Stimulated activated memory B cell treated with anti-CD40 and anti-IgM and Interleukin-4, amounts not matched to agents 10 μg/mL and 1 μg/mL and 100 μg/mL, for 72 hours (primary cell): ENCODE data around the gene COPS4.
"Not testable (repeated sequence)": the region's sequence is repeated elsewhere in the genome, so short reads cannot be mapped to it uniquely, and the experiment has no call there.

Experiments used
- ATAC-seq: fragments of 150-1000 bp; cut with Tn5 transposase; 2 replicates; pipeline ENCODE4 v1.10.0; 2021
- H3K27ac Mint-ChIP-seq: one replicate; pipeline ENCODE4 v1.8.0; 2022; ENCODE audit warnings: mild to moderate bottlenecking, mixed read lengths
- H3K27me3 Mint-ChIP-seq: one replicate; pipeline ENCODE4 v1.8.0; 2022; ENCODE audit warnings: mixed read lengths
- H3K36me3 Mint-ChIP-seq: one replicate; pipeline ENCODE4 v1.8.0; 2022; ENCODE audit warnings: mixed read lengths
- H3K4me1 Mint-ChIP-seq: one replicate; pipeline ENCODE4 v1.8.0; 2022; ENCODE audit warnings: mixed read lengths
- H3K4me3 Mint-ChIP-seq: one replicate; pipeline ENCODE4 v1.8.0; 2022; ENCODE audit warnings: mild to moderate bottlenecking, moderate library complexity, mixed read lengths
- H3K9me3 Mint-ChIP-seq: one replicate; pipeline ENCODE4 v1.8.0; 2022; ENCODE audit warnings: mixed read lengths

The COPS4 gene

DNA sequence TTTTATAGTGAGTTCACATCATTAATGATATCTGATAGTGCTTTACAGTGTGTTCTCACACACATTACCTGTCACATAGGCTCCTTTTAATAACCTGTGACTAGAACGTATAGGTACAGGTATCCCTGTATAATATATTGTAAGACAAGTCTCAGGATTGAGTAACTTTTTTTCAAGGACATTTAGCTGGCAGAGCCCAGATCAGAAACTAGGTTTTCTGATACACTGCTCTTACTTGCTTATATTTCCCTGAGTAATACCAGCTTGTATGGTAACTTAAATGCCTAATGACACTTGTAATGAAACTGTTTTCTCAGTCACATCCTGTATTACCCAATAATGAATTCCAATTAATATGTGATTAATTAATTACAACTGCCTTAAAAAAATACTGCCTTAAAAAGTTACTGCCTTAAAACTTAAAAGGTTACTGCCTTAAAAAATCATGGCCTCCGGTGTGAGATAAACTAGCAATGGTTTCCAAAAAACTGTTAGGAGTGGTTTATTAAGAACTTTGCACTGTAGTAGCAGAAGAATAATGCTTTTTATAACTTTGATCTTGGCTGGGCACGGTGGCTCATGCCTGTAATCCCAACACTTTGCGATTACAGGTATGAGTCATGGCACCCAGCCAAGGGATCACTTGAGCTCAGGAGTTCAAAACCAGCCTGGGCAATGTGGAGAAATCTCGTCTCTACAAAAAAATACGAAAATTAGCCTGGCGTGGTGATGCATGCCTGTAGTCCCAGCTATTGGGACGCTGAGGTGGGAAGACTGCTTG lies 11.9 kb downstream of the COPS4 start:
- Mint-ChIP-seq H3K27me3 (no peaks in the 10 kb centered on the region), H3K27ac (no peak overlapping the region), H3K9me3 (no peaks in the 10 kb centered on the region), H3K4me3 (no peak overlapping the region), H3K4me1 (no peaks in the 10 kb centered on the region), H3K36me3 (peaks cover 19% of the 10 kb centered on the region)
- no peak for ATAC-seq

DNA sequence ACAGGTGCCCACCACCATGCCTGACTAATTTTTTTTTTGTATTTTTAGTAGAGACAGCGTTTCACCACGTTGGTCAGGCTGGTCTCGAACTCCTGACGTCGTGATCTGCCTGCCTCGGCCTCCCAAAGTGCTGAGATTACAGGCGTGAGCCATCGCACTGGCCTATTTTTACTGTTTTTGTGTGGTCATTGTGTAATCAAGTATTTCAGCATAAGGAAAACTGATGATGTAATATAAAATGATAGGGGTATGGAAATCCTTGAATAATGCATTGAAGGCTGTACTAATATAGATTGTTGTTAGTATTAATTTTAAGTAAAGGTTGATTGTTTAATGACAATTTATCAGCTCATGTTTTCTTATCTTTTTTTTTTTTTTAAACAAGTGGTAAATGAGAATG lies 13.8 kb downstream of the COPS4 start:
- not testable (repeated sequence) for H3K9me3 Mint-ChIP-seq, ATAC-seq, H3K27me3 Mint-ChIP-seq, H3K4me1 Mint-ChIP-seq, H3K27ac Mint-ChIP-seq, H3K4me3 Mint-ChIP-seq
- H3K36me3 Mint-ChIP-seq, result peaks cover 34% of the 10 kb centered on the region

DNA sequence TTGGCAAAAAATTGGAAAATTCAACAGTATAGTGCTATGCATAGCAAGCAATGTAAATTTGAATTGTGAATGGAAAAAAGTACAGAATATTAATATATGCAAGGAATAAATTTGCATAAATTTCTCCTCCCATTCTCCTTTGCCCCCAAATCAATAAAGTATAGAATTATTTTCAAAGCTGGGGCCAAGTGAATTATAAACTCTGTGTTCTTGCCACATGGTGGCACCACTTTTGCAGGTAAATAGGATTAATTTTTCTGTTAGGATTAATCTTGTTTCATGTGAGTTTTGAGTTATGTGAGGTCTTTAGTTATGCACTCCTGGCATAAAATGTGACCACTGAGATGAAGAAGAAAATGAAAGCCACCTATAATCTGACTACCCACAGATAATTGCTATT lies 19.9 kb downstream of the COPS4 start:
- H3K4me1 Mint-ChIP-seq, result no peaks in the 10 kb centered on the region
- no peak for ATAC-seq
- no peaks in the 10 kb centered on the region for H3K9me3 Mint-ChIP-seq
- no peak overlapping the region for H3K27ac Mint-ChIP-seq
- H3K4me3 Mint-ChIP-seq, result no peak overlapping the region
- H3K27me3 Mint-ChIP-seq, result no peaks in the 10 kb centered on the region
- peaks cover 41% of the 10 kb centered on the region for H3K36me3 Mint-ChIP-seq

DNA sequence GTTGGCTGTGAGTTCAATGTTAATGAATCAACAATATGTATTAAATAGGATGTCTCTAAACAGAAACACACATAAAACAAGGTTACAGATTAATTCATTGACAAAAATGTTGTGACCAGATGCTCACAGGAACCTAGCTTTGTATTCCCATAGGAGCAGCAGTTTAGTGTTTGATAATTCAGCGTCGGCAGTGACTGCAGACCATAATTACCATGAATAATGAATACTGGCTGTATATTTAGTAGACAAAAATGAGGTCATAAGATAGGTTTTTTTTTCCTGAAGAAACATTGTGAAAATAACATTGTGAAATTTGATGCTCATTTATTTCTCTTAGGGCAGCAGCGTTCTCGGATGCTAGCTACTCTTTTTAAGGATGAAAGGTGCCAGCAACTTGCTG lies 27.8 kb downstream of the COPS4 start:
- Mint-ChIP-seq H3K4me1 (no peaks in the 10 kb centered on the region), H3K27me3 (no peaks in the 10 kb centered on the region), H3K9me3 (no peaks in the 10 kb centered on the region), H3K4me3 (no peak overlapping the region), H3K36me3 (peaks cover 44% of the 10 kb centered on the region), H3K27ac (no peak overlapping the region)
- ATAC-seq, result no peak

DNA sequence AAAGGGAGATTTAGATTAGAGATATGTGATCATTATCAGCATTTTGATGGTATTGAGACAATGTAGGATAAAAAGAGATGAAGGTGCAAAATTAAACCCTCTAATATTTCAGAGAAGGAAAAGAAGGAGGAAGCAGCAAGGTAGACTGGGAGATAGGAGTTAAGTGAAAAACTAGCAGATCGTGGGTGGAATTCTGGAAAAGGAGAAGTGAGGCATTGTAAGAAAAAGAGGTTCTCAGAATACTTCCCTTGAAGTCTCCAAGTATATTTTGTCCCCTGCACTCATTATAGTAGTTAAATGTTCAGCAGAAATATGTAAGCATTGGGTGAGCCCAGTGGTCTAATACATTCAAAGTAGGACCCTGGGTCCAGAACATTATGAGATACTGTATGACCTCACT lies 30.3 kb downstream of the COPS4 start:
- H3K4me3 Mint-ChIP-seq, result no peak overlapping the region
- no peaks in the 10 kb centered on the region for H3K27me3 Mint-ChIP-seq
- peaks cover 49% of the 10 kb centered on the region for H3K36me3 Mint-ChIP-seq
- ATAC-seq, result no peak
- no peaks in the 10 kb centered on the region for H3K9me3 Mint-ChIP-seq
- H3K27ac Mint-ChIP-seq, result no peak overlapping the region
- H3K4me1 Mint-ChIP-seq, result no peaks in the 10 kb centered on the region

DNA sequence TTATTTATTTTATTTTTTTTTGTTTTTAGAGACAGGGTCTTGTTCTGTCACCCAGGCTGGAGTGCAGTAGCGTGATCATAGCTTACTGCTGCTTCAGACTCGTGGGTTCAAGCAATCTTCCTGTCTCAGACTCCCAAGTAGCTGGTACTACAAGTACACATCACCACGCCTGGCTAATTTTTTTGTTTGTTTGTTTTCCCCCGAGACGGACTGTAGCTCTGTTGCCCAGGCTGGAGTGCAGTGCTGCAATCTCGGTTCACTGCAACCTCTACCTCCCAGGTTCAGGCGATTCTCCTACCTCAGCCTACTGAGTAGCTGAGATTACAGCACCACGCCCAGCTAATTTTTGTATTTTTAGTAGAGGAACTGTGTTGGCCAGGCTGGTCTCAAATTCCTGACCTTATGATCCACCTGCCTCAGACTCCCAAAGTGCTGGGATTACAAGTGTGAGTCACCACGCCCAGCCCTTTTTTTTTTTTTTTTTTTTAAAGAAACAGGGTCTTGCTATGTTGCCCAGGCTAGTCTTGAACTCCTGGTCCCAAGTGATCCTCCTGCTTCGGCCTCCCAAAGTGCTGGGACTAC lies 32.2 kb downstream of the COPS4 start:
- H3K27me3 Mint-ChIP-seq, result no peaks in the 10 kb centered on the region
- H3K36me3 Mint-ChIP-seq, result peaks cover 52% of the 10 kb centered on the region
- no peaks in the 10 kb centered on the region for H3K4me1 Mint-ChIP-seq
- no peak overlapping the region for H3K4me3 Mint-ChIP-seq
- no peak overlapping the region for H3K27ac Mint-ChIP-seq
- ATAC-seq, result no peak
- H3K9me3 Mint-ChIP-seq, result no peaks in the 10 kb centered on the region

DNA sequence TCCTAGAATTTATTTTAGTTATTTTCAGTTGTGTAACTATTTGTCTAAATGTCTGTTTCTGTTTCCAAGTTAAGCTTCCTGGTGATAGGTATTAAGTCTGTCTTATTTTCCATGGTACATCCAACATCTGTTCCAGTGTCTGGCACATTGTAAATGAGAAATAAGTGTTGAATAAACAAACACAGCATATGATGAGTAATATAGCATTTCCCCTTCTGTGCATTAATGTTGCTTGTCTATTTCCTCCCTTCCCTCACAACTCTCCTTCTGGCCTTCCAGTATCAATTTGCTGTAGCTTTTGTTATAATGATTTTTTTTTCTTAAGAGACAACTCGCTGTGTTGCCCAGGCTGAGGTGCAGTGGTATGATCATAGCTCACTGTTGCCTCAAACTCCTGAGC lies 36.1 kb downstream of the COPS4 start:
- H3K27me3 Mint-ChIP-seq, result no peaks in the 10 kb centered on the region
- no peak for ATAC-seq
- H3K9me3 Mint-ChIP-seq, result no peaks in the 10 kb centered on the region
- H3K4me1 Mint-ChIP-seq, result peaks cover 10% of the 10 kb centered on the region
- H3K36me3 Mint-ChIP-seq, result peaks cover 47% of the 10 kb centered on the region
- H3K27ac Mint-ChIP-seq, result peak overlapping the region; percentile 5
- H3K4me3 Mint-ChIP-seq, result no peak overlapping the region

DNA sequence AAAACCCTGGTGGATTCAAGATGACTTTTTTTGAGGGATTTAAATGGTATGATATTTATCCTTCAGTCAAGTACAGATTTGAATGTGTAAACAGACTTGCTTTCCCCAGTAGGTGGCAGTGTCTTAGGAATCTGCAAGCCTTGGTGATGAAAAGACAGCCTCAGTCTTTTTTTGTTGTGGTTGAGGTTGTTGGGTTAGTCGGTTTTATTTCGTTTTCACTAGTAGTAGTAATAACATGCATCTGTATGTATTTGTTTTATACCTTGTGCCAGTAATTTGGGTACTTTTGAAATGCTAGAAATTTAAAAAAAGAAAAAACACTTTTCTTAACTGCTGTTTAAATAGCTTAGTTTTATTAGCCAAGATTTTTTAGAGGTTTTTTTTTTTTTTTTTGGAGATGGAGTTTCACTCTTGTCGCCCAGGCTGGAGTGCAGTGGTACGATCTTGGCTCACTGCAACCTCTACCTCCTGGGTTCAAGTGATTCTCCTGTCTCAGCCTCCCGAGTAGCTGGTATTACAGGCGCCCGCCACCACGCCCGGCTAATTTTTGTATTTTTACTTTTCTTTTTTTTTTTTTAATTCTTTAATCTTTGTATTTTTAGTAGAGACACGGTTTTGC lies 39.2 kb downstream of the COPS4 start:
- Mint-ChIP-seq H3K9me3 (peaks cover 6% of the 10 kb centered on the region), H3K4me3 (peak overlapping the region; percentile 18), H3K27ac (no peak overlapping the region), H3K36me3 (peaks cover 53% of the 10 kb centered on the region), H3K4me1 (peaks cover 21% of the 10 kb centered on the region), H3K27me3 (no peaks in the 10 kb centered on the region)
- ATAC-seq, result peak; percentile 82

DNA sequence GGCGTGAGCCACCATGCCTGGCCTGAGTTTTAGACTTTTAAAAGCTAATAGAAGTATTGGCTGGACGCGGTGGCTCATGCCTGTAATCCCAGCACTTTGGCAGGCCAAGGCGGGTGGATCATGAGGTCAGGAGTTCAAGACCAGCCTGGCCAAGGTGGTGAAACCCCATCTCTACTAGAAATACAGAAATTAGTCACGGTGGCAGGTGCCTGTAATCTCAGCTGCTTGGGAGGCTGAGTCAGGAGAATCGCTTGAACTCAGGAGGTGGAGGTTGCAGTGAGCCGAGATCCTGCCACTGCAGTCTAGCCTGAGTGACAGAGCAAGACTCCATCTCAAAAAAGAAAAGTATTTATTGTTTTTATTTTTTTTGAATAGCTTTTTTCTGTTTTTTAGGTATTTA lies 39.8 kb downstream of the COPS4 start:
- not testable (repeated sequence) for H3K9me3 Mint-ChIP-seq, H3K27ac Mint-ChIP-seq, H3K27me3 Mint-ChIP-seq, H3K4me3 Mint-ChIP-seq
- ATAC-seq, result peak; percentile 36
- peaks cover 49% of the 10 kb centered on the region for H3K36me3 Mint-ChIP-seq
- H3K4me1 Mint-ChIP-seq, result peaks cover 21% of the 10 kb centered on the region

- H3K36me3 Mint-ChIP-seq, result peaks cover 41% of the 10 kb centered on the region
- no peak overlapping the region for H3K4me3 Mint-ChIP-seq
- peaks cover 21% of the 10 kb centered on the region for H3K4me1 Mint-ChIP-seq
- no peaks in the 10 kb centered on the region for H3K27me3 Mint-ChIP-seq
- peak overlapping the region; percentile 65 for H3K27ac Mint-ChIP-seq
- H3K9me3 Mint-ChIP-seq, result peaks cover 6% of the 10 kb centered on the region
- ATAC-seq, result no peak
These were observed 40.5 kb downstream of the COPS4 start for GRCh38 chr4:83075311-83076095.

DNA sequence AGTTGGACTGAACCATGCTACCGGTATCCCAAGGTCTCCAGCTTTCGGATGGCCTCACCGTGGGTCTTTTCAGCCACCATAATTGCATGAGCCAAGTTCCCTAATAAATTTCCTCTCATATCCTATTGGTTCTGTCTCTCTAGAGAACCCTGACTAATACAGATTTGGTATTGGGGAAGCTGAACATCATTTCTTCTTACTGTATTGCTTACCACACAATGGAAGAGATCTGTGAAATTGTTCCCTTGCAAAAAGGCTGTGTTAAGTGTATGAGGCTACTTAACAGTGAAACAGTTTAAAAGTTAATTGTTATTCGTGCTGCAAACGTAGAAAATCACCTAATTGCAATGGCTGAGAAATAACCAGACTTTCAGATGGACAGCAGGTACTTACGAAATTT lies 45.6 kb downstream of the COPS4 start:
- Mint-ChIP-seq H3K27me3 (no peaks in the 10 kb centered on the region), H3K4me1 (peaks cover 47% of the 10 kb centered on the region), H3K4me3 (no peak overlapping the region), H3K27ac (peak overlapping the region; percentile 19), H3K36me3 (peaks cover 25% of the 10 kb centered on the region), H3K9me3 (peaks cover 6% of the 10 kb centered on the region)
- no peak for ATAC-seq

GRCh38 chr4:83082777-83083176 lies 47.8 kb downstream of the COPS4 start:
- Mint-ChIP-seq H3K4me1 (peaks cover 35% of the 10 kb centered on the region), H3K4me3 (no peak overlapping the region), H3K27me3 (no peaks in the 10 kb centered on the region), H3K36me3 (peaks cover 6% of the 10 kb centered on the region), H3K27ac (peak overlapping the region; percentile 93), H3K9me3 (no peaks in the 10 kb centered on the region)
- ATAC-seq, result no peak

- peak; percentile 96 for ATAC-seq
- H3K4me1 Mint-ChIP-seq, result peaks cover 42% of the 10 kb centered on the region
- no peak overlapping the region for H3K4me3 Mint-ChIP-seq
- no peaks in the 10 kb centered on the region for H3K9me3 Mint-ChIP-seq
- H3K27me3 Mint-ChIP-seq, result no peaks in the 10 kb centered on the region
- H3K36me3 Mint-ChIP-seq, result peaks cover 13% of the 10 kb centered on the region
- peak overlapping the region; percentile 93 for H3K27ac Mint-ChIP-seq
These were observed 49.0 kb downstream of the COPS4 start for GRCh38 chr4:83083925-83084475.

GRCh38 chr4:83084956-83085355 lies 50.0 kb downstream of the COPS4 start:
- H3K4me3 Mint-ChIP-seq, H3K9me3 Mint-ChIP-seq, H3K27me3 Mint-ChIP-seq, ATAC-seq: not testable (repeated sequence)
- Mint-ChIP-seq H3K36me3 (peaks cover 20% of the 10 kb centered on the region), H3K4me1 (peaks cover 49% of the 10 kb centered on the region), H3K27ac (peak overlapping the region; percentile 71)
